NCI-H69 (cell line): ENCODE measurements around the gene TDRD15.
"Not testable (repeated sequence)": the region's sequence is repeated elsewhere in the genome, so short reads cannot be mapped to it uniquely, and the experiment has no call there.

Experiments used
- DNase-seq: peaks from one replicate; lab custom pipeline; 2025; lab: John Stamatoyannopoulos, UW

The TDRD15 gene

GRCh38 chr2:21123473-21124393 lies at the start of gene TDRD15:
Gene TDRD15, plus strand, starts transcription at chr2:21123968. Its CDS starts 13,500 bp downstream, at chr2:21137468.
- no peak for DNase-seq

- no peak for DNase-seq
These were observed 45.5 kb upstream of the TDRD15 start for GRCh38 chr2:21078296-21078695.

GRCh38 chr2:21083482-21083881 lies 40.3 kb upstream of the TDRD15 start:
- DNase-seq, result no peak

- DNase-seq, result no peak
These were observed 39.4 kb upstream of the TDRD15 start for GRCh38 chr2:21084401-21084800.

- no peak for DNase-seq
These were observed 31.4 kb upstream of the TDRD15 start for GRCh38 chr2:21092308-21092869.

GRCh38 chr2:21095178-21095577 lies 28.6 kb upstream of the TDRD15 start:
- DNase-seq, result no peak

GRCh38 chr2:21095714-21096113 lies 28.1 kb upstream of the TDRD15 start:
- DNase-seq, result no peak

- no peak for DNase-seq
These were observed 27.3 kb upstream of the TDRD15 start for GRCh38 chr2:21096458-21096857.

- no peak for DNase-seq
These were observed 26.4 kb upstream of the TDRD15 start for GRCh38 chr2:21097331-21097730.

GRCh38 chr2:21098294-21098693 lies 25.5 kb upstream of the TDRD15 start:
- DNase-seq, result no peak

GRCh38 chr2:21099281-21099907 lies 24.4 kb upstream of the TDRD15 start:
- DNase-seq, result no peak

- not testable (repeated sequence) for DNase-seq
These were observed 22.1 kb upstream of the TDRD15 start for GRCh38 chr2:21101514-21102155.

- no peak for DNase-seq
These were observed 21.4 kb upstream of the TDRD15 start for GRCh38 chr2:21102356-21102755.

- peak; percentile 42 for DNase-seq
These were observed 20.4 kb upstream of the TDRD15 start for GRCh38 chr2:21103274-21103891.

GRCh38 chr2:21104030-21104660 lies 19.6 kb upstream of the TDRD15 start:
- no peak for DNase-seq

GRCh38 chr2:21111012-21111411 lies 12.8 kb upstream of the TDRD15 start:
- no peak for DNase-seq

GRCh38 chr2:21117688-21118087 lies 6.1 kb upstream of the TDRD15 start:
- DNase-seq, result no peak

- DNase-seq, result peak; percentile 5
These were observed 5.4 kb upstream of the TDRD15 start for GRCh38 chr2:21118302-21118920.

GRCh38 chr2:21131861-21132260 lies 8.1 kb downstream of the TDRD15 start:
- no peak for DNase-seq

GRCh38 chr2:21135585-21135984 lies 11.8 kb downstream of the TDRD15 start:
- no peak for DNase-seq

- no peak for DNase-seq
These were observed 18.4 kb downstream of the TDRD15 start for GRCh38 chr2:21142149-21142548.
